Stimulated activated naive CD4-positive, alpha-beta T cell treated with Interleukin-2 at 50 U/mL for 16 hours (primary cell): ENCODE data around the gene STOML3.
A peak's percentile ranks its signal among the peaks of the same experiment; 100 is the strongest.
"Not testable (repeated sequence)": the region's sequence is repeated elsewhere in the genome, so short reads cannot be mapped to it uniquely, and the experiment has no call there.

Experiments
- DNase-seq: peaks from one replicate; lab custom pipeline; 2025; lab: John Stamatoyannopoulos, UW

Gene STOML3, protein sequence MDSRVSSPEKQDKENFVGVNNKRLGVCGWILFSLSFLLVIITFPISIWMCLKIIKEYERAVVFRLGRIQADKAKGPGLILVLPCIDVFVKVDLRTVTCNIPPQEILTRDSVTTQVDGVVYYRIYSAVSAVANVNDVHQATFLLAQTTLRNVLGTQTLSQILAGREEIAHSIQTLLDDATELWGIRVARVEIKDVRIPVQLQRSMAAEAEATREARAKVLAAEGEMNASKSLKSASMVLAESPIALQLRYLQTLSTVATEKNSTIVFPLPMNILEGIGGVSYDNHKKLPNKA

GRCh38 chr13:38990693-38991092 is at the start of gene STOML3:
Gene STOML3, minus strand, starts transcription at chr13:38990831. Its CDS starts 110 bp downstream, at chr13:38990721.
- DNase-seq: no peak

DNA sequence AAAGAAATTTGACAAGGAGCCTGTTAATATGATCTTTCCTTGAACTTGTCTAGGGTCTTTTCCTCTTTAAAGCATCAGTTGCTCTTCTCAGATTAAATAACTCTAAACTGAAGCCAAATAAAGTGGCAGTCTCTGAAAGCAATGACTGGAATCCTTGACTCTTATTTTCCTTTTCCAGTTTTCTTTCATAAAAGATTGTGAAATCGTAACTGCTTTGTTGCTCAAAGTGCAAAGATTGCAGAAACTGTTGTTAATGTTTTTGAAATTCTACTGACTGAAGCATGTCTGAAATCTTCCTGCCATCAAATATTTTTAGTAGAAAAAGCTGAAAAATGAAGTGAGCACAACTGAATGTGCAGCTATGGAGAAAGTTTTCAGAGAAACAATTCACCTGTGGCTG is 49.6 kb upstream of the STOML3 start:
- DNase-seq: no peak

- DNase-seq: no peak
Measured at GRCh38 chr13:39039041-39039440, 48.4 kb upstream of the STOML3 start.

DNA sequence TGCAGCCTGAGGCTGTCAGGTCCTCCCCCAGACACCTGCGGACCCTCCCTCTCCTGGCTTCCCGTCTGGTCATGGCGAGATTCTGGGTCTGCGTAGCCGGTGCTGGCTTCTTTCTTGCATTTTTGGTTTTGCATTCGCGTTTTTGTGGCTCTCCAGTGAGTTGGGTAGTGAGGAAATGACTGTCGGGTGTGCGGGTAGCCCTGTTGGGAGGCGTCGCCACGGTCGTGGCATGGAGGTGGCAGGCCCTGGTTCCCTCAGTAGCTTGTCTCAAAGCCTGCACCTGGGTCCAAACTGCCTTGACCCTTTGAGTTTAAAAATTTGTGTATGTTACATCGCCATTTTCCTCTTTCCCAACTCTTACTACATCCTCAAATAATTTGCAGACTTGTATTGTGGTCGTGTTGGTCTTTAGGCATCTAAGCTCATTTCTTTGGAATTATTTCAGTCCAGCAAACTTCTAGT is 48.0 kb upstream of the STOML3 start:
- DNase-seq: peak; percentile 54

- DNase-seq: peak; percentile 80
Measured at GRCh38 chr13:39037880-39038568, 47.4 kb upstream of the STOML3 start, which contains the start of the genes NHLRC3 and PROSER1. Gene NHLRC3, plus strand, starts transcription at chr13:39038456. Its CDS starts 184 bp downstream, at chr13:39038640. Gene PROSER1, minus strand, starts transcription at chr13:39038089. Its CDS starts 847 bp downstream, at chr13:39037242.

- DNase-seq: no peak
Measured at GRCh38 chr13:39037410-39037879, 46.8 kb upstream of the STOML3 start.

GRCh38 chr13:39036212-39036611 is 45.6 kb upstream of the STOML3 start:
- peak; percentile 10 for DNase-seq

DNA sequence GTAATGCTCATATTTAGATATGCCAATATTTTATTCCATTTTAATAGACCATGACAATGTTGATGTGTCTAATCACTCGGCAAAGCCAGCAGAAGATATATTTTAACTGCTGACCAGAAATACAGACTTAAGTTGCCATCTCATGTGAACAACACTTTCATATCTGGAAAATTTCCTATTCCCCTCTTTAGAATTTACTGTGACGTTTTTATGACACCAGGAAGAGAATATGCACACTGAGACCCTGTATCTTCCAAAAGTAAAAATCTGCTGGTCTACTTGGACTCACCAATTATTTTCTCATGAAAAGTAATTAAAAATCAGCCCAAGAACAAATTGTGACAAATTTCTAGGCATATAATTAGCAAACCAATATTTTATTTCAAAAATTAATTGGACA is 45.2 kb upstream of the STOML3 start:
- no peak for DNase-seq

GRCh38 chr13:39035204-39035603 is 44.6 kb upstream of the STOML3 start:
- no peak for DNase-seq

GRCh38 chr13:39034085-39034484 is 43.5 kb upstream of the STOML3 start:
- DNase-seq: no peak

DNA sequence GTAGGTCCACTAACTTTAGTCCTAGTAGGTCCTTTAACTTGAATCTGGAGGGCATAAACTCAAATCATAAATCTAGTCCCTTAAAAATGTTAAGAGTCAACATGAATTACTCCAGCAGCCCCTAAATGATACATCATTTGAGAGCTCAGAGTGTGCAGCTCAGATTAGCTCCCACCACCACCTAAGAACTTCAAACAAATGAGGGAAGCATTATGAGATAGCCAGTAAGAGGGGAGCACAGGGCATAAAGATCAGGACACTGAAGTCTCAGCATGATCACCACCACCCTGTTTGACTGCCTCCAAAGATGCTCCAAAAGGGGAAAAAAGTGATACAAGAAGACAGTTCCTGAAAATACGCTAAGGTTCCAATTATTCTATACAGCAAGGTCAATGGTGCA is 41.5 kb upstream of the STOML3 start:
- no peak for DNase-seq

DNA sequence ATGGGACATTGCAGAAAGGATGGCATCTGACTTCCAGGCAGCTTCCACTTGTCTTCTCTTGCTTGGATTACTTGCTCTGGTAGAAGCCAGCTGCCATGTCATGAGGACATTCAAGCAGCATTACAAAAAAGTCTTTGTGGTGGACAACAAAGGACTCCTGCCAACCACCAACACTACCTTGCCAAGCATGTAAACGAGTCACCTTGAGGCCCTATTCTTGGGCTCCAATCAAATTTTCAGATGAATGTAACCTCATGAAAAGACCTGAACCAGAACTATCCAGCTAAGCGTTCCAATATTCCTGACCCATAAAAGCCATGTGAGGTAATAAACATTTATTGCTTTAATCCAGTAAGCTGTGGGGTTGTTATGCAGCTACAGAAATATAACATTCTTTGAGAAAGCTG is 34.8 kb upstream of the STOML3 start:
- no peak for DNase-seq

DNA sequence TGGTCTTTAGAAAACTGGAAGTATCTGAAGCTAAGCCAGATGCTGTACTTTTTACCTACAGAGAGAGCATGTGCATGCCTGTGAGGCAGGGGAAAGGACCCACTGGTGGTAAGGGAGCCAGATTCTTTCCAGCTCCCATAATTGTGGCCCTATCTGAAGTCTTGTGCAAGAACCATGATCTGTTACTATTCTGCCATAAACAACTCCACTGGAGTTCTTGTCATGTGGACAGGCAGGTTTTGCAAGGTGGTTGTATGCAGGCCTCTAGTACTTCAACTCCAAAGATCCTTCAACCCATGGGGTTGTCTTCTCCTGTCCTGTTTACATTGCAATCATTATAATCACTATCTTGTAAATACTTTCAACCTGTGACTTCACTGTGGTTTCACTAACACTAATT is 33.1 kb upstream of the STOML3 start:
- no peak for DNase-seq

DNA sequence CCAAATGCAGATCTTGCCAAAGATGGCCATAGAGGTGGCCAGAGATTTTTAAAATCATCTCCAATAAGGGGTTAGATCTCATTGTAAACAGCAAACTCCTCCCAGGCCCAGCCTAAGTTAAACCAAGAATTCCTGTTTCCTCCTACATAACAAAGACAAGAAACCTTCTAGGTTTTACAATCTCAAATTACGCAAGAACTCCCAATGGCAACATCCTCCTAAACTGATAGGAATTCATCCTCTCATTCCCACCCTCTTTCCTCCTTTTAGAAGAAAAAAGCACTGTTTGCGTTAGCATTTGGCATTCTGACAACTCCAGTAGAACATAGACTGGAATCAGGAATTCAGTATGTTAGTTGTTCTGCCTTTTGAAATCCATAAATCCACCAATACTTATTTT is 32.7 kb upstream of the STOML3 start:
- no peak for DNase-seq

- no peak for DNase-seq
Measured at GRCh38 chr13:39020853-39021462, 30.3 kb upstream of the STOML3 start.

- no peak for DNase-seq
Measured at GRCh38 chr13:39016787-39017186, 26.2 kb upstream of the STOML3 start.

DNA sequence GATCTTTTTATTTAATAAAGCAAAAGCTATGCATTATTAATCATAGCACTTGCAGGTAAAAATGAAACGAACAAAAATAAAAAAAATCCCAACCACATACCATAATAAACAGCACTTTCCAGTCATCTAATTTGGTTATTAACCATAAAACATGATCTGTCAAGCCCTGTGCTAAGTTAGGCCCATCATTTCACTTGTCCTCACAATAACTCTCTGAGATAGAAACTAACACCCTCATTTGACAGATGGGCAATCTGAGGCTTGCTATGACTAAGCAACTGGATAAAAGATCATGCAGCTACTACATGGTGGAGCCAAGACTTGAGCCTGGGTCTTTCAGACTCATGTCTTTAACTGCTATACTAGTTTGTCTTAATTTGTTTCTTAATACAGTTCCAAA is 25.5 kb upstream of the STOML3 start:
- no peak for DNase-seq

GRCh38 chr13:39013462-39013861 is 22.8 kb upstream of the STOML3 start:
- no peak for DNase-seq

GRCh38 chr13:39012608-39013007 is 22.0 kb upstream of the STOML3 start:
- DNase-seq: no peak

GRCh38 chr13:39006371-39007111 is 15.9 kb upstream of the STOML3 start:
- not testable (repeated sequence) for DNase-seq

GRCh38 chr13:38998739-38999138 is 8.1 kb upstream of the STOML3 start:
- DNase-seq: no peak

DNA sequence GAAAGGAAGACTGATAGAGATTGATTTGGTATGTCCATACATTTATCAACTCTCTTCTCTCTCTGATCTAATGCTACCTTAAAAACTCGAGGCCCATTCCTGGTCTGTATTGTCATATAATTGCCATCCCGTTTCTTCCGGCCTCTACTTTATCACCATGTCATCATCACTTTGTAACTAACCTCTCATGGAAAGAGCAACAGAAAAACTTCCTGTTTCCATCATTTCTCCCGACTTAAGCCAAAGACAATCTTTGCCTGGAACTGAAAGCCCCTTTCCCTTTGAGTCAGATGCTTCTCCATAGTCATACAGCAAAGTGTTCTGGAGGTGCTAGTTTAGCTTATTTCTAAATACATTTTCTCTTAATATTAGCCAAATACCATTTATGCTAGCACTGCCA is 2.8 kb upstream of the STOML3 start:
- no peak for DNase-seq
